Ascending aorta (tissue), 2 donors: ENCODE measurements around the gene EDN2. TPM values are rescaled to one million over a fixed set of nuclear protein-coding genes. Genes with fewer than 3 reads are reported as not detected.

ENCODE experiments used
- DNase-seq, 2 donors: peaks; one replicate each; pipeline ENCODE4 v3.0.0-alpha.2; 2019; ENCODE audit warnings: low spot score in 2 of 2
- H3K27ac ChIP-seq, 2 donors: fragments of 200-600 bp; sonication (generic); one replicate each; pipeline ENCODE4 v1.5.1; 2016 to 2017; ENCODE audit warnings: mild to moderate bottlenecking in 1 of 2
- H3K27me3 ChIP-seq: fragments of 200-600 bp; sonication (generic); one replicate; pipeline ENCODE4 v1.5.1; 2017
- H3K36me3 ChIP-seq, 2 donors: fragments of 200-600 bp; sonication (generic); one replicate each; pipeline ENCODE4 v1.5.1; 2016
- H3K4me1 ChIP-seq, 2 donors: fragments of 200-600 bp; sonication (generic); one replicate each; pipeline ENCODE4 v1.5.1; 2016 to 2017; ENCODE audit warnings: mild to moderate bottlenecking in 1 of 2
- H3K4me3 ChIP-seq, 2 donors: fragments of 200-600 bp; sonication (generic); one replicate each; pipeline ENCODE4 v1.5.1; 2016 to 2017; ENCODE audit warnings: mild to moderate bottlenecking in 1 of 2
- H3K9me3 ChIP-seq, 2 donors: fragments of 200-600 bp; sonication (generic); one replicate each; pipeline ENCODE4 v1.5.1; 2016
- intact Hi-C: fragments of 100-400 bp; cut with DNase I; formaldehyde crosslinking; loops from one replicate; pipeline ENCODE4 v1.15.1; 2023
- total RNA-seq: library from RNA; depleted of rRNA; stranded (reverse); fragments of >200 nt; gene quantifications from one replicate; pipeline ENCODE4 v1.1.0, GENCODE V29; 2016
- TF ChIP-seq, protein P1 (sequence below), 3 experiments: fragments of 200-600 bp in 2 of 3; fragments of 450-650 bp in 1 of 3; sonication (generic) in 2 of 3; IDR thresholded peaks; one replicate each; pipeline ENCODE4 v1.5.1; 2016 to 2019; ENCODE audit warnings: antibody characterized with exemption in 3 of 3, mild to moderate bottlenecking in 1 of 3, moderate library complexity in 1 of 3

EDN2 gene
- total RNA-seq, 1 donor from 2014 or later, result not detected

DNA sequence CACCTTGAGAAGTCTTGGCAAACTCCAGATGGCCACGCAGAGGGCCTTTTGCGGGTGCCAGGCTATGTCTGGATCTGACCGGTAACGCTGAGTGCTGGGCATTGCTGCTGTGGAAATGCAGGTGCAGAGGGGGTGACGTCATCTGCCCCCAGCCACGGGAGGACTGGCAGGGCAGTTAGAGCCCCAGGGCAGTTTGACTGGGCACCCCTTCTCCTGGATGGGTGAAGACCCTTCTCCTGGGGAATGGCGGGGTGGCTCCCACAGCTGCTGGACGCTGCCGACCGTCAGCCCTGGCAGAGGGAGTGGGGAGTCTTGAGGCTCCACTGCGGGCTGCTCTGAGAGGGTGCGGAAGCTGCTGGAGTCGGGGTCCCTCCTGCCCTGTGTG is 12.6 kb upstream of the EDN2 start:
- intact Hi-C loops, result loop anchor here (5.0 to 10.0 kb wide), 6 partner anchors 80 to 1458 kb away; partner anchors contain the start of genes FOXO6, NFYC and SLC2A1
- H3K4me3 ChIP-seq, result no peak overlapping the region
- TF ChIP-seq, protein P1, sequence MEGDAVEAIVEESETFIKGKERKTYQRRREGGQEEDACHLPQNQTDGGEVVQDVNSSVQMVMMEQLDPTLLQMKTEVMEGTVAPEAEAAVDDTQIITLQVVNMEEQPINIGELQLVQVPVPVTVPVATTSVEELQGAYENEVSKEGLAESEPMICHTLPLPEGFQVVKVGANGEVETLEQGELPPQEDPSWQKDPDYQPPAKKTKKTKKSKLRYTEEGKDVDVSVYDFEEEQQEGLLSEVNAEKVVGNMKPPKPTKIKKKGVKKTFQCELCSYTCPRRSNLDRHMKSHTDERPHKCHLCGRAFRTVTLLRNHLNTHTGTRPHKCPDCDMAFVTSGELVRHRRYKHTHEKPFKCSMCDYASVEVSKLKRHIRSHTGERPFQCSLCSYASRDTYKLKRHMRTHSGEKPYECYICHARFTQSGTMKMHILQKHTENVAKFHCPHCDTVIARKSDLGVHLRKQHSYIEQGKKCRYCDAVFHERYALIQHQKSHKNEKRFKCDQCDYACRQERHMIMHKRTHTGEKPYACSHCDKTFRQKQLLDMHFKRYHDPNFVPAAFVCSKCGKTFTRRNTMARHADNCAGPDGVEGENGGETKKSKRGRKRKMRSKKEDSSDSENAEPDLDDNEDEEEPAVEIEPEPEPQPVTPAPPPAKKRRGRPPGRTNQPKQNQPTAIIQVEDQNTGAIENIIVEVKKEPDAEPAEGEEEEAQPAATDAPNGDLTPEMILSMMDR (IDR thresholded peaks at IDR 0.05), result no peak

DNA sequence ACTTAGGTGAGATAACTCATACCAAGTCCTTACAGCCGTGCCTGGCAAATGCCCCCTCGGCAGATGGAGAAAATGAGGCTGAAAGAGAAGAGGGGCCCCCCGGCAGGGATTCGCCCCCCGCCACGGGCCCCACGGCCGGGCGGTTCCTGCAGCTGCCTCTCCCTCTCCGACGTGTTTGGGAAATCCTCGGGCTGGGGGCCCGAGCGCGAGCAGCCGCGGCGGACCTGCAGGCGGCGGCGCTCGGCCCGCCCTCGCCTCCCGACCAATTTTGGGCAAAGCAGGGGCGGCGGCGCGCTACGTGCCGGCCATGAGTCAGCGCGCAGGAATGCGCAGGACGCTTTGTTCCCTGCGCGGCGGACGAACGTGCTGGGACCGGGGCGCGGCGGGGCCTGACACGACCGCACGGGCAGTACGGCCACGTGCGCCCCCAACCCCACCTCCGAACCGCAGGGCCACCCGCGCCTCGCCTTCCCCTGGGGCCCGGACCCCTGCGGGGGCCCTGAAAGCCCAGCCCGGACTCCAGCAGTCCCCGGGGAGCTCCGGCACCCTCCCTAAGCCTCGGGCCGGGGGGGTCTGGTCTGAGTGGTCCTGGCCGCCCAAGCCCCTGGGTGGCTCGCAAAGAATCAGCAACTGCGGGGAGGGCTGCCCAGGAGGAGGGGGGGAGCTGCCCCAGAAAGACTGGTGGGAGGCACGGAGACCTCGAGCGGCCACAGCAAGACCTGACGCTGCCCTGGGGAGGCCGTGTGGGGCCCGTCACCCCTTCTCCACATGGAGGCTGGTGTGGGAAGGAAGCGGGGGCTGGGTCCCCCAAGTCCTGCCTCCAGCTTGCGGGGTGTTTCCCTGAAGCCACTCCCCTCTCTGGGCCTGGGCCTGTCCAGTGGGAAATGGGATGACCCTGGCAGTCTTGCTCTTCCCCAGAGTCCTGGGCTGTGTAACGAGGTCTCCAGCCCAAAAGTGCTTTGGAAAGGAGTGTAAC is 11.9 kb upstream of the EDN2 start:
- Histone ChIP-seq H3K4me3 (peak overlapping the region; percentile 24 to 43), H3K4me1 (peaks cover 27 to 69% of the 10 kb centered on the region in 2 donors), H3K36me3 (no peaks in the 10 kb centered on the region), H3K27me3 (no peaks in the 10 kb centered on the region), H3K27ac (peak overlapping the region; percentile 93 to 97), H3K9me3 (no peaks in the 10 kb centered on the region)
- peak; percentile 61 to 95 for DNase-seq
- TF ChIP-seq, protein P1 (IDR thresholded peaks at IDR 0.05), result peak in 2 of 3 experiments; percentile 20 to 37
- intact Hi-C loops, result loop anchor here (5.0 to 10.0 kb wide), 6 partner anchors 79 to 1458 kb away; partner anchors contain the start of genes FOXO6, NFYC and SLC2A1

More for the DNA sequence above, 12.6 kb upstream of the EDN2 start:
- Histone ChIP-seq H3K36me3 (no peaks in the 10 kb centered on the region), H3K27me3 (no peaks in the 10 kb centered on the region), H3K9me3 (no peaks in the 10 kb centered on the region), H3K27ac (peak overlapping the region; percentile 93 to 97), H3K4me1 (peaks cover 27 to 63% of the 10 kb centered on the region in 2 donors)
- DNase-seq, result no peak

DNA sequence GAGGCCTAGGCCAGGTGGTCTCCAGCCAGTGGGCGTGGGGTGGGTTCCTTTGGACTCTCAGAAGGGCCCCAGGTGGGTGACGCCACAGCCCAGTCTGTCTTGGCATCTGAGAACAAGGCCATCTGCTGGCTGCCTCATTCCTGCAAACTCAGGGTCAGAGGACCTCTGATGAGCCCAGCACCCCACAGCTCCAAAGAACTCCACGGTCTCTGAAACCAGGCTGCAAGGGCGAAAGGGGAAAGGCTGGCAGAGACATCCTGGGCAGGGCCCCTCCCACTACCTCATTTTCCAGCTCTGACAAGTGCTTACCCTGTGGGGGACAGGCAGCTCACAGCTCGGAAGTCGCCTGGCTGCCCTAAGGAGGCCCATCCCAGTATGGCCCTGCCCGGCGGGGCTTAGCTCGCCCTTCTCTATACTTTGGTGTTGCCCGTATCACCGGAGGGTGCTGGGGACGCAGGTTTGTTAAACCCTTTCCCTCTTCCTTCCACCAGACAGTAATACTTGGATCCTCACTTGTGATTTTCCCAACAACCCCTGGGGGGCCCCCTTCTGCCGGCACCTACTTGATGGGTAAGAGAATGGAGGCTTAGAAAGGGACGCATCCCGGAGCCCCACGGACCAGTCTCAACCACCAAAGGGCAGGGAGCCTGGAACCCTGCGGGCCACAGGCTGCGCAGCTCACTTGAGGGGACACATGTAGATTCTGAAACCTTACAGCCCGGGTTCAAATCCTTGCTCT is 10.9 kb upstream of the EDN2 start:
- no peak for DNase-seq
- Histone ChIP-seq H3K27ac (peak overlapping the region; percentile 93 to 97), H3K36me3 (no peaks in the 10 kb centered on the region), H3K9me3 (no peaks in the 10 kb centered on the region), H3K4me3 (peak overlapping the region in 1 of 2 donors; percentile 43), H3K4me1 (peaks cover 25 to 62% of the 10 kb centered on the region in 2 donors), H3K27me3 (no peaks in the 10 kb centered on the region)
- TF ChIP-seq, protein P1 (IDR thresholded peaks at IDR 0.05), result peak in 2 of 3 experiments; percentile 10 to 18
- intact Hi-C loops, result loop anchor here (5.0 to 10.0 kb wide), 6 partner anchors 78 to 1459 kb away; partner anchors contain the start of genes FOXO6, NFYC and SLC2A1

DNA sequence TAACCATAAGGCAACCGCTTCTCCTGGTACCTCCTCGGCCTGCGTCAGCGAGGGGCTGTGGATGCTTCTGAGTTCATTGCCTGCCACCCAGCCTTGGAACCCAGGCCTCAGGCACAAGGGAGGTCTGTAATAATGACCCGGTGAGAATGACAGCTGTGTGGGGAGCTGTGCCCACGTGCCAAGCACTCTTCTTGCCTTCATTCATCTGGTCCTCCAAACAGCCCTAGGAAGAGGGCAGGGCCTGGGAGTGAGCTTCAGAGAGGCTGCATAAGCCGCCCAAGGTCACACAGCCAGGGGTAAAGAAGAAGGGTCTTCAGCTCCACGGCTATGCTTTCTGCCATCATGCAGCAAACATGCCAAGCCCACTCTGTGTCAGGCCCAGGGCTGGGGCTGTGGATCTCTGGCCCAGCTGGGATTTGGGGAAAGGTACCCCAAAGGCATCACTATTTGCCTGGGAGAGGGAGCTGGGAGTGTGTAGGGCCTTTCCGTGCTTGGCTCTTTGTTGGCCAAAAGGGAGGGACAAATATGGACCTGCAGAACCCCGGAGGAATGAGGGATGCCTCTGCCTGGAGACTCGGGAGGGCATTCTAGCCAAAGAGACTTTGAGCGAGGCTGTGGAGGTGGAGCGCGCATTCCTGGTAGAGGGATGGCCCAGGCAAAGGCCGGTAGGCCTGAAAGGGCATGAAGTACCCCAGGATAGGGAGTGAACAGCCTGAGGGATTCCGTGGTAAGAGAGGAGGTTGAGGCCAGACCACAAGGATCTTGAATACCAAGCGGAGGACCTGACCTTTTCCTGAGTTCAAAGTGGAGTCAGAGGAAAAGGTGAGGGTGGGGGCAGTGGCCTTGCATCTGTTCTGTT is 10.1 kb upstream of the EDN2 start:
- no peak for DNase-seq
- no peak overlapping the region for H3K4me3 ChIP-seq
- H3K27ac ChIP-seq, result peak overlapping the region; percentile 93 to 97
- TF ChIP-seq, protein P1 (IDR thresholded peaks at IDR 0.05), result no peak
- peaks cover 21 to 54% of the 10 kb centered on the region in 2 donors for H3K4me1 ChIP-seq
- intact Hi-C loops, result loop anchor here (5.0 to 10.0 kb wide), 6 partner anchors 77 to 1460 kb away; partner anchors contain the start of genes FOXO6, NFYC and SLC2A1
- H3K9me3 ChIP-seq, result no peaks in the 10 kb centered on the region
- no peaks in the 10 kb centered on the region for H3K27me3 ChIP-seq
- no peaks in the 10 kb centered on the region for H3K36me3 ChIP-seq
